ENCODE data around the gene LOXL3. TPM values are rescaled to one million over a fixed set of nuclear protein-coding genes. Genes with fewer than 3 reads are reported as not detected.

The LOXL3 gene
- polyA plus RNA-seq, 1 donor from 2014 or later, result 20.1 TPM

- no peak overlapping the region for H2AFZ ChIP-seq (ENCODE audit: low read depth, low read length)
- no peaks in the 10 kb centered on the region for H3K79me2 ChIP-seq (replicated peaks; ENCODE audit: insufficient read depth, low read length)
- no peak overlapping the region for H3K4me2 ChIP-seq (ENCODE audit: low read length)
- H3K27ac ChIP-seq (ENCODE audit: low read length), result no peak overlapping the region
- no peak overlapping the region for H3K4me3 ChIP-seq (ENCODE audit: low read length)
- H3K9me3 ChIP-seq (ENCODE audit: low read length), result no peaks in the 10 kb centered on the region
- H4K20me1 ChIP-seq (ENCODE audit: insufficient read depth), result no peaks in the 10 kb centered on the region
- H3K27me3 ChIP-seq (ENCODE audit: insufficient read depth, low read depth, low read length), result peaks cover 27% of the 10 kb centered on the region
- H3K9me2 ChIP-seq (ENCODE audit: insufficient read depth, low read length), result no peaks in the 10 kb centered on the region
- no peaks in the 10 kb centered on the region for H3F3A ChIP-seq (ENCODE audit: insufficient read depth, low read length, poor library complexity, severe bottlenecking)
- no peak overlapping the region for H3K9ac ChIP-seq (ENCODE audit: low read length)
- no peaks in the 10 kb centered on the region for H3K36me3 ChIP-seq (ENCODE audit: insufficient read depth, low read length)
- TF ChIP-seq EZH2 (IDR thresholded peaks at IDR 0.05; ENCODE audit: borderline replicate concordance, insufficient read depth, low read length, poor library complexity, severe bottlenecking) (no peak), RAD21 (conservative IDR thresholded peaks at IDR 0.05) (no peak), CTCF (IDR thresholded peaks at IDR 0.05; ENCODE audit: poor library complexity, severe bottlenecking) (no peak), MXI1 (conservative IDR thresholded peaks at IDR 0.05; ENCODE audit: poor library complexity, severe bottlenecking) (no peak)
Observed at GRCh38 chr2:74493546-74493945, 60.2 kb downstream of the LOXL3 start.

GRCh38 chr2:74491648-74492544 lies 61.8 kb downstream of the LOXL3 start:
- no peak for TF ChIP-seq TAF1 (IDR thresholded peaks at IDR 0.05; ENCODE audit: low read depth)
- TF ChIP-seq MXI1 (conservative IDR thresholded peaks at IDR 0.05; ENCODE audit: poor library complexity, severe bottlenecking), result no peak
- no peak for TF ChIP-seq EZH2 (IDR thresholded peaks at IDR 0.05; ENCODE audit: borderline replicate concordance, insufficient read depth, low read length, poor library complexity, severe bottlenecking)
- no peak for TF ChIP-seq RAD21 (conservative IDR thresholded peaks at IDR 0.05)
- no peak for TF ChIP-seq EP300 (conservative IDR thresholded peaks at IDR 0.05; ENCODE audit: poor library complexity, severe bottlenecking)
- TF ChIP-seq POLR2AphosphoS5 (IDR thresholded peaks at IDR 0.05), result no peak
- no peak for TF ChIP-seq SMC3 (conservative IDR thresholded peaks at IDR 0.05; ENCODE audit: poor library complexity)
- TF ChIP-seq CTCF (IDR thresholded peaks at IDR 0.05; ENCODE audit: poor library complexity, severe bottlenecking), result no peak
- Histone ChIP-seq H3K36me3 (ENCODE audit: insufficient read depth, low read length) (no peaks in the 10 kb centered on the region), H2AFZ (ENCODE audit: low read depth, low read length) (no peak overlapping the region)

More at GRCh38 chr2:74491648-74492544, 61.8 kb downstream of the LOXL3 start:
- Histone ChIP-seq H3K27ac (ENCODE audit: low read length) (no peak overlapping the region), H3K9ac (ENCODE audit: low read length) (no peak overlapping the region), H3K4me2 (ENCODE audit: low read length) (no peak overlapping the region), H3K4me3 (ENCODE audit: low read length) (no peak overlapping the region), H3K79me2 (replicated peaks; ENCODE audit: insufficient read depth, low read length) (no peaks in the 10 kb centered on the region), H3F3A (ENCODE audit: insufficient read depth, low read length, poor library complexity, severe bottlenecking) (no peaks in the 10 kb centered on the region), H4K20me1 (ENCODE audit: insufficient read depth) (no peaks in the 10 kb centered on the region), H3K27me3 (ENCODE audit: insufficient read depth, low read depth, low read length) (peaks cover 11% of the 10 kb centered on the region), H3K9me3 (ENCODE audit: low read length) (no peaks in the 10 kb centered on the region), H3K9me2 (ENCODE audit: insufficient read depth, low read length) (no peaks in the 10 kb centered on the region)
